Lower leg skin (tissue), 4 donors: Measurements from ENCODE around the gene CDNF. TPM values are rescaled to one million over a fixed set of nuclear protein-coding genes. Genes with fewer than 3 reads are reported as not detected.

ENCODE experiments used
- DNase-seq, 2 donors: peaks; one replicate each; pipeline ENCODE4 v3.0.0-alpha.2; 2019; ENCODE audit warnings: low spot score in 2 of 2
- H3K4me3 ChIP-seq: fragments of 200-600 bp; sonication (generic); 2 replicates; pipeline ENCODE4 v1.5.1; 2017; ENCODE audit warnings: mild to moderate bottlenecking, low read depth; ENCODE audit not compliant: poor library complexity, severe bottlenecking
- CTCF ChIP-seq, 3 donors: fragments of 450-650 bp; IDR thresholded peaks; one replicate each; pipeline ENCODE4 v1.5.1; 2016; ENCODE audit warnings: antibody characterized with exemption in 3 of 3, mild to moderate bottlenecking in 3 of 3, moderate library complexity in 2 of 3
- POLR2A ChIP-seq, 2 donors: fragments of 450-650 bp; IDR thresholded peaks; one replicate each; pipeline ENCODE4 v1.6.1; 2016 to 2017; ENCODE audit warnings: antibody characterized with exemption in 2 of 2, mild to moderate bottlenecking in 1 of 2, moderate library complexity in 1 of 2
- WGBS, 2 donors: methylation state at CpG; one replicate each; pipeline ENCODE4 v1.1.5; 2018; 5-methylcytosine and 5-hydroxymethylcytosine counted together
- intact Hi-C: fragments of 100-400 bp; cut with DNase I; formaldehyde crosslinking; loops from one replicate; pipeline ENCODE4 v1.15.0; 2023; ENCODE audit warnings: low total_unique reads
- total RNA-seq, 4 donors: library from RNA; depleted of rRNA; stranded (reverse); fragments of >200 nt; gene quantifications; one replicate each; pipeline ENCODE4 v1.1.0, GENCODE V29; 2016

The CDNF gene
- total RNA-seq, 4 donors from 2014 or later: 1.9 to 9.8 (median 3.9) TPM

DNA sequence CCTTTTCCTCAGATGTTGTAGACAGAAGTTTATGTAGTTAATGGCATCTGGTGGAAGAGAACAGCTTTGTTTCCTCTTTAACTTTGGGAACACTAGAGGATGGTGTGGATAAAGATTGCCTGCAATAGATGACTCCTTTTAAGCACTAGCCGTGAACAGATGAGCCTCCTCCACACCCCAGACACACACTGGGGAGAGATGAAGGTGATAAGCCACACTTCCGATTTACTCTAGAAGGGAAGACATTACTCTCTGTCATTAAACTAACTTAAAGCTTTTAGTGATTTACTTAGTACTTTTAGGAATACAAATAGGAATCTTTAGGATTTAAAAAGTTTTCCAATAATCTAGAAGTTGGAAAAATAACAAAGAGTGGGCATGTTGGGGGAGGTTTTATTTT lies 7.1 kb upstream of the CDNF start:
- intact Hi-C loops: no loop called here
- WGBS, 2 donors: 86 to 92% methylated on average over 2 of the region's 2 CpGs
- H3K4me3 ChIP-seq: no peak overlapping the region
- TF ChIP-seq CTCF (IDR thresholded peaks at IDR 0.05) (no peak), POLR2A (IDR thresholded peaks at IDR 0.05) (no peak)
- no peak for DNase-seq

- H3K4me3 ChIP-seq: no peak overlapping the region
- whole genome bisulfite sequencing, 2 donors: 93 to 94% methylated on average over 15 of the region's 15 CpGs
- intact Hi-C loops: no loop called here
- DNase-seq: no peak
- no peak for TF ChIP-seq POLR2A (IDR thresholded peaks at IDR 0.05)
- TF ChIP-seq CTCF (IDR thresholded peaks at IDR 0.05): no peak
Observed at GRCh38 chr10:14843327-14843988, 5.6 kb upstream of the CDNF start.

DNA sequence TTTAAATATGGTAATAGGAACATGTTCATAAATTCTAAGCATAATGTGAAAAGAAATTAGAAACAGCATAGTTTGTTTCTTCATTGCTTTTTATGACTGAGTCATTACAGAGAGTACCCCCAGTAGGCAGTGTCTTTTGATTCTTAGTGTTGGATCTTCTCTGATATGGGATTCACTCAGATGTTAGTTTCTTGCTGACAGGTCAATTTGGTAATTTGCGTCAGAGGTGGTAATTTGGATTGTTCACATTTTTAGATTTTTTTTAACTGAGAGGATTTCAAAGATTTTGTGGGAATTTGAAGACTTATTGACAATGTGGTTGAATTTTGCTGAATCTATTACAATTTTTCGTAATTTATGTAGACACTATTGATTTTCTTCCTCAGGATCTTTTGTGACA lies 2.3 kb upstream of the CDNF start:
- TF ChIP-seq CTCF (IDR thresholded peaks at IDR 0.05): no peak
- intact Hi-C loops: no loop called here
- DNase-seq: no peak
- H3K4me3 ChIP-seq: no peak overlapping the region
- 90% methylated on average over 2 of the region's 2 CpGs for WGBS, 2 donors

GRCh38 chr10:14839305-14839695 lies 1.5 kb upstream of the CDNF start:
- WGBS, 2 donors: 7 to 10% methylated on average over 14 of the region's 14 CpGs
- H3K4me3 ChIP-seq: peak overlapping the region; percentile 93
- TF ChIP-seq CTCF (IDR thresholded peaks at IDR 0.05): no peak
- no peak for DNase-seq
- intact Hi-C loops: loop anchor here (5.0 to 10.0 kb wide), 2 partner anchors 294 to 328 kb away; partner anchors contain the start of gene NMT2

DNA sequence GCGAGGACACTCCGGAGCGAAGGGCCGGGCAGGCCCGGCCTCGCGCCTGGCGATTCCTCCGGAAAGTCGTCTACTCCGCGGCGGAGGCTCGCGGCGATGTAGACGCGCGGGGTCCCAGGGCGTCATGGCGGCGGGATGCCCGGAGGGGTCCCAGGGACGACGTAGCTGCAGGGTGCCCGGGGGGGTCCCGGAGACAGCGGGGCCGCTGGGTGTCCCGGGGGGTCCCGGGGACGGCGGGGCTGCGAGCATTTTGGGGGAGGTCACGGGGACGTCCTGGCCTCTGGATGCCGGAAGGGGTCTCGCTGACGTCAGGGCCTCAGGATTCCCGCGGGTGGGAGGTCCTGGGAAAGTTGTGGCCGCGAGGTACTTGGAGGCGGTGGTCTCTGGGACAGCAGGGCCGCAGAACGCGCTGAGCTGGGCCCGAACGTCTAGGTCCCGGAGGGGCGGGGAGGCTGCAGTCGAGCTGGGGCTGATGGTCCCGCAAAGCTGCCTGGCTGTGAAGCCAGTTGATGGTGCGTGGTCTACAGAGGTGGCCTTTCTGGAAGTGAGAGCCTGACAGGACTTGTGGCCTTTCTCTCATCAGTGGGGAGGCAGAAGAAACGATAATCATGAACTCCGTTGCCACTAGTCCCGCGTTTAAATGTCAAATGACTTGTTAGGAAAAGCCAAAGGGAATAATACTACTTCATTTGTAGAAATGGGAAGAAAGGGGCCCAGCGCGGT lies 906 bp upstream of the CDNF start:
- peak overlapping the region; percentile 93 for H3K4me3 ChIP-seq
- intact Hi-C loops: loop anchor here (5.0 to 10.0 kb wide), 2 partner anchors 294 to 329 kb away; partner anchors contain the start of gene NMT2
- peak; percentile 20 to 88 for DNase-seq
- 1% methylated on average over 16 to 38 of the region's 60 CpGs for WGBS, 2 donors
- no peak for TF ChIP-seq CTCF (IDR thresholded peaks at IDR 0.05)
- no peak for TF ChIP-seq POLR2A (IDR thresholded peaks at IDR 0.05)
